GM23248 (cell line): ENCODE measurements around the gene ELMO1. TPM values are rescaled to one million over a fixed set of nuclear protein-coding genes. Genes with fewer than 3 reads are reported as not detected.

Experiments used
- DNase-seq: peaks from one replicate; pipeline ENCODE4 v3.0.0-alpha.2; 2015
- H2AFZ ChIP-seq: fragments of 200-600 bp; sonication (generic); 2 replicates; pipeline ENCODE4 v1.6.1; 2016; ENCODE audit warnings: antibody characterized with exemption
- H3F3A ChIP-seq: fragments of 200-600 bp; sonication (generic); 2 replicates; pipeline ENCODE4 v1.6.1; 2016; ENCODE audit warnings: mild to moderate bottlenecking, antibody characterized with exemption, mixed run types; ENCODE audit not compliant: insufficient read depth
- H3K27ac ChIP-seq: fragments of 200-600 bp; sonication (generic); 2 replicates; pipeline ENCODE4 v1.5.1; 2016; ENCODE audit warnings: mild to moderate bottlenecking
- H3K27me3 ChIP-seq: fragments of 200-600 bp; sonication (generic); replicated peaks from 2 replicates; pipeline ENCODE4 v1.6.1; 2016; ENCODE audit warnings: mild to moderate bottlenecking; ENCODE audit not compliant: insufficient read depth
- H3K36me3 ChIP-seq: fragments of 200-600 bp; sonication (generic); 2 replicates; pipeline ENCODE4 v1.6.1; 2016; ENCODE audit warnings: low read depth, mild to moderate bottlenecking
- H3K4me1 ChIP-seq: fragments of 200-600 bp; sonication (generic); 2 replicates; pipeline ENCODE4 v1.6.1; 2016; ENCODE audit warnings: mild to moderate bottlenecking; ENCODE audit not compliant: insufficient read depth
- H3K4me2 ChIP-seq: fragments of 200-600 bp; sonication (generic); one replicate; pipeline ENCODE4 v1.6.1; 2016; ENCODE audit warnings: mild to moderate bottlenecking; ENCODE audit not compliant: unreplicated experiment
- H3K4me3 ChIP-seq: fragments of 200-600 bp; sonication (generic); 2 replicates; pipeline ENCODE4 v1.5.1; 2016; ENCODE audit warnings: mild to moderate bottlenecking
- H3K79me2 ChIP-seq: fragments of 200-600 bp; sonication (generic); 2 replicates; pipeline ENCODE4 v1.6.1; 2016; ENCODE audit warnings: mild to moderate bottlenecking; ENCODE audit not compliant: insufficient read depth
- H3K9ac ChIP-seq: fragments of 200-600 bp; sonication (generic); 2 replicates; pipeline ENCODE4 v1.6.1; 2016; ENCODE audit warnings: mild to moderate bottlenecking
- H3K9me2 ChIP-seq: fragments of 200-600 bp; sonication (generic); 2 replicates; pipeline ENCODE4 v1.6.1; 2016; ENCODE audit warnings: mixed run types, mild to moderate bottlenecking, moderate library complexity; ENCODE audit not compliant: insufficient read depth
- H3K9me3 ChIP-seq: fragments of 200-600 bp; sonication (generic); one replicate; pipeline ENCODE4 v1.6.1; 2017; ENCODE audit warnings: low read depth
- H4K20me1 ChIP-seq: fragments of 200-600 bp; sonication (generic); 2 replicates; pipeline ENCODE4 v1.6.0; 2016; ENCODE audit not compliant: insufficient read depth
- EZH2 ChIP-seq: fragments of 200-600 bp; sonication (generic); IDR thresholded peaks from 2 replicates; pipeline ENCODE4 v1.6.1; 2018; ENCODE audit warnings: antibody characterized with exemption, mild to moderate bottlenecking; ENCODE audit not compliant: insufficient read depth, poor library complexity, severe bottlenecking
- EZH2phosphoT487 ChIP-seq: fragments of 200-600 bp; sonication (generic); IDR thresholded peaks from 2 replicates; pipeline ENCODE4 v1.6.1; 2018; ENCODE audit warnings: antibody characterized with exemption, moderate library complexity, mild to moderate bottlenecking, low read depth; ENCODE audit not compliant: insufficient read depth
- WGBS, 2 experiments: methylation state at CpG; one replicate each; pipeline ENCODE4 v1.1.6; 2015 to 2017; ENCODE audit warnings: low lambda C conversion rate in 2 of 2, low coverage in 1 of 2; ENCODE audit errors: missing lambda C conversion rate in 2 of 2; 5-methylcytosine and 5-hydroxymethylcytosine counted together
- in situ Hi-C: fragments of 300-500 bp; cut with MboI; formaldehyde crosslinking; loops from 2 replicates; pipeline ENCODE4 v1.15.0; 2020
- polyA plus RNA-seq: library from polyadenylated mRNA; unstranded; fragments of >200 nt; fragmentation: Nextera tagmentation; extraction: Ambion mirVana; gene quantifications from 2 replicates; pipeline ENCODE4 v1.2.1, GENCODE V29; 2016
- total RNA-seq: library from RNA; depleted of rRNA; stranded (reverse); fragments of >200 nt; shearing (Covaris generic); gene quantifications from 2 replicates; pipeline ENCODE4 v1.2.3, GENCODE V29; 2014

ELMO1 gene
- total and polyA plus RNA-seq, 2 experiments from 2014 or later = not detected

- no peak overlapping the region for H3K4me2 ChIP-seq
- in situ Hi-C loops = no loop called here
- no peaks in the 10 kb centered on the region for H3F3A ChIP-seq
- no peak overlapping the region for H3K9ac ChIP-seq
- H3K36me3 ChIP-seq = no peaks in the 10 kb centered on the region
- no peak for DNase-seq
- no peaks in the 10 kb centered on the region for H3K79me2 ChIP-seq
- no peaks in the 10 kb centered on the region for H3K4me1 ChIP-seq
- no peak overlapping the region for H2AFZ ChIP-seq
- TF ChIP-seq EZH2phosphoT487 (no peak), EZH2 (no peak)
- no peaks in the 10 kb centered on the region for H4K20me1 ChIP-seq
- H3K27me3 ChIP-seq = no peaks in the 10 kb centered on the region
- H3K27ac ChIP-seq = no peak overlapping the region
- H3K4me3 ChIP-seq = no peak overlapping the region
- H3K9me3 ChIP-seq = no peaks in the 10 kb centered on the region
- no peaks in the 10 kb centered on the region; the same call in 1 of the 2 replicates for H3K9me2 ChIP-seq
These were observed 410.0 kb downstream of the ELMO1 start for GRCh38 chr7:37038706-37039105.

DNA sequence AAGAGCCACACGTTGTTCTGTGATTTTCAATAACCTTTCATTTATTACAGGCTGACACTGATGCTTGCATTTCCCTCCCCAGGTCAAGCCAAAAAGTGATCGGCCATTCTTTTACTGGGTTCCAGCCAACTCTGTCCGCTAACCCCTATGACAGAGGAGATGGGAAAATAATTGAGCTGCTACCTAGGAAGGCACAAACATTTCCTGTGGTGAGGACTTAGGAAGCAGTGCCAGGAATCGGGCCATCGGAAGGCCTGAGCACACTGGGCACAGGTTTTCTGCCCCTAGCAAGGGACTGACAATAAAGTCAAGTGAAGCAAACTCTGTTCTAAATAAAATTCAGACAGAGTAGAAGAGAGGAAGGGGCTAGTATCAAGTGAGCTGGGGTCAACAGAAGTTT is 411.4 kb downstream of the ELMO1 start:
- in situ Hi-C loops = no loop called here
- H4K20me1 ChIP-seq = no peaks in the 10 kb centered on the region
- H3F3A ChIP-seq = peaks cover 7% of the 10 kb centered on the region
- DNase-seq = no peak
- no peaks in the 10 kb centered on the region for H3K79me2 ChIP-seq
- no peak overlapping the region for H3K4me2 ChIP-seq
- no peaks in the 10 kb centered on the region for H3K9me3 ChIP-seq
- 70 to 75% methylated on average over 5 of the region's 5 CpGs for WGBS, 2 experiments
- H3K27me3 ChIP-seq = no peaks in the 10 kb centered on the region
- H3K4me3 ChIP-seq = no peak overlapping the region
- H2AFZ ChIP-seq = no peak overlapping the region
- H3K27ac ChIP-seq = no peak overlapping the region
- TF ChIP-seq EZH2 (no peak), EZH2phosphoT487 (no peak)
- no peaks in the 10 kb centered on the region; the same call in 1 of the 2 replicates for H3K9me2 ChIP-seq
- H3K36me3 ChIP-seq = no peaks in the 10 kb centered on the region
- H3K4me1 ChIP-seq = peaks cover 5% of the 10 kb centered on the region
- no peak overlapping the region for H3K9ac ChIP-seq

- H3K9me2 ChIP-seq = peaks cover under 1% of the 10 kb centered on the region; the same call in 1 of the 2 replicates
- peaks cover 20% of the 10 kb centered on the region for H3K4me1 ChIP-seq
- no peak overlapping the region for H3K27ac ChIP-seq
- TF ChIP-seq EZH2phosphoT487 (no peak), EZH2 (no peak)
- H3K27me3 ChIP-seq = no peaks in the 10 kb centered on the region
- DNase-seq = no peak
- no peak overlapping the region for H3K4me2 ChIP-seq
- no peaks in the 10 kb centered on the region for H3K36me3 ChIP-seq
- H3K4me3 ChIP-seq = no peak overlapping the region
- no peak overlapping the region for H3K9ac ChIP-seq
- H3F3A ChIP-seq = peaks cover 21% of the 10 kb centered on the region
- no peaks in the 10 kb centered on the region for H3K79me2 ChIP-seq
- no peak overlapping the region for H2AFZ ChIP-seq
- in situ Hi-C loops = no loop called here
- no peaks in the 10 kb centered on the region for H3K9me3 ChIP-seq
- H4K20me1 ChIP-seq = no peaks in the 10 kb centered on the region
These were observed 413.0 kb downstream of the ELMO1 start for GRCh38 chr7:37035631-37036030.

GRCh38 chr7:37033141-37033540 is 415.5 kb downstream of the ELMO1 start:
- Histone ChIP-seq H3K4me3 (no peak overlapping the region), H2AFZ (no peak overlapping the region), H3K4me2 (no peak overlapping the region), H3K4me1 (peaks cover 25% of the 10 kb centered on the region), H3K36me3 (no peaks in the 10 kb centered on the region), H3F3A (peaks cover 26% of the 10 kb centered on the region), H3K9ac (no peak overlapping the region), H3K79me2 (no peaks in the 10 kb centered on the region), H3K9me3 (no peaks in the 10 kb centered on the region), H3K27me3 (no peaks in the 10 kb centered on the region), H3K27ac (no peak overlapping the region), H4K20me1 (no peaks in the 10 kb centered on the region), H3K9me2 (peaks cover 3% of the 10 kb centered on the region; the same call in 1 of the 2 replicates)
- DNase-seq = no peak
- WGBS, 2 experiments = 85 to 87% methylated on average over 8 of the region's 8 CpGs
- TF ChIP-seq EZH2phosphoT487 = no peak
- TF ChIP-seq EZH2 = no peak
- in situ Hi-C loops = no loop called here

- H3K27ac ChIP-seq = no peak overlapping the region
- no peaks in the 10 kb centered on the region for H3K36me3 ChIP-seq
- H3K4me2 ChIP-seq = peak overlapping the region; percentile 6
- no peaks in the 10 kb centered on the region for H3K27me3 ChIP-seq
- no peaks in the 10 kb centered on the region for H4K20me1 ChIP-seq
- H3K9me2 ChIP-seq = peaks cover 3% of the 10 kb centered on the region; the same call in 1 of the 2 replicates
- H3K79me2 ChIP-seq = no peaks in the 10 kb centered on the region
- in situ Hi-C loops = no loop called here
- peaks cover 25% of the 10 kb centered on the region for H3K4me1 ChIP-seq
- H3K9ac ChIP-seq = no peak overlapping the region
- WGBS, 2 experiments = 75 to 86% methylated on average over 4 of the region's 4 CpGs
- no peak overlapping the region for H3K4me3 ChIP-seq
- peaks cover 26% of the 10 kb centered on the region for H3F3A ChIP-seq
- no peaks in the 10 kb centered on the region for H3K9me3 ChIP-seq
- no peak for DNase-seq
- no peak overlapping the region for H2AFZ ChIP-seq
- no peak for TF ChIP-seq EZH2phosphoT487
- no peak for TF ChIP-seq EZH2
These were observed 416.4 kb downstream of the ELMO1 start for GRCh38 chr7:37032258-37032601.
